HepG2 (cell line): ENCODE data around the gene TMC2. TPM values are rescaled to one million over a fixed set of nuclear protein-coding genes. Genes with fewer than 3 reads are reported as not detected.

ENCODE experiments used
- CHD4 ChIP-seq: fragments of 200-600 bp; sonication (generic); IDR thresholded peaks from 2 replicates; pipeline ENCODE4 v1.7.0; 2017; ENCODE audit warnings: mild to moderate bottlenecking, low read length, borderline replicate concordance
- GLMP ChIP-seq: sonication (generic); formaldehyde crosslinking; IDR thresholded peaks from 2 replicates; pipeline ENCODE4 v1.9.0; 2021; ENCODE audit warnings: missing genetic modification reagents, mild to moderate bottlenecking, borderline replicate concordance
- HES4 ChIP-seq: sonication (generic); formaldehyde crosslinking; IDR thresholded peaks from 2 replicates; pipeline ENCODE4 v1.9.0; 2021; ENCODE audit warnings: mild to moderate bottlenecking, missing genetic modification reagents, borderline replicate concordance
- HOXA5 ChIP-seq: sonication (generic); formaldehyde crosslinking; IDR thresholded peaks from 2 replicates; pipeline ENCODE4 v1.4.0; 2020; ENCODE audit warnings: missing genetic modification reagents
- NFYB ChIP-seq: sonication (generic); formaldehyde crosslinking; IDR thresholded peaks from 2 replicates; pipeline ENCODE4 v1.4.0; 2020; ENCODE audit warnings: missing genetic modification reagents
- NPAS2 ChIP-seq: sonication (generic); formaldehyde crosslinking; IDR thresholded peaks from 2 replicates; pipeline ENCODE4 v1.8.0; 2022; ENCODE audit warnings: mild to moderate bottlenecking, missing genetic modification reagents, borderline replicate concordance
- RCOR2 ChIP-seq: IDR thresholded peaks from 2 replicates; pipeline ENCODE4 v1.6.1; 2016; ENCODE audit warnings: missing biosample characterization, missing genetic modification reagents
- TAF1 ChIP-seq: sonication (generic); formaldehyde crosslinking; IDR thresholded peaks from 2 replicates; pipeline ENCODE4 v1.4.0; 2020; ENCODE audit warnings: missing genetic modification reagents
- TBX3 ChIP-seq: fragments of 450-650 bp; IDR thresholded peaks from 2 replicates; pipeline ENCODE4 v1.6.1; 2017; ENCODE audit warnings: antibody characterized with exemption, mild to moderate bottlenecking, inconsistent platforms, borderline replicate concordance
- ZBTB38 ChIP-seq: sonication (generic); formaldehyde crosslinking; IDR thresholded peaks from 2 replicates; pipeline ENCODE4 v1.5.1; 2020; ENCODE audit warnings: mild to moderate bottlenecking, missing genetic modification reagents
- ZMYM3 ChIP-seq: sonication (generic); formaldehyde crosslinking; IDR thresholded peaks from 2 replicates; pipeline ENCODE4 v1.5.1; 2020; ENCODE audit warnings: mild to moderate bottlenecking, missing genetic modification reagents
- ZMYM4 ChIP-seq: sonication (generic); formaldehyde crosslinking; IDR thresholded peaks from 2 replicates; pipeline ENCODE4 v1.8.1; 2023; ENCODE audit warnings: mild to moderate bottlenecking, missing genetic modification reagents
- ZNF282 ChIP-seq: fragments of 450-650 bp; IDR thresholded peaks from 2 replicates; pipeline ENCODE4 v1.6.1; 2018; ENCODE audit not compliant: partially characterized antibody
- ZNF367 ChIP-seq: sonication (generic); formaldehyde crosslinking; IDR thresholded peaks from 2 replicates; pipeline ENCODE4 v1.4.0; 2020; ENCODE audit warnings: missing genetic modification reagents, borderline replicate concordance
- ZNF547 ChIP-seq: sonication (generic); formaldehyde crosslinking; IDR thresholded peaks from 2 replicates; pipeline ENCODE4 v1.5.1; 2020; ENCODE audit warnings: mild to moderate bottlenecking, missing genetic modification reagents
- ZNF580 ChIP-seq: IDR thresholded peaks from 2 replicates; pipeline ENCODE4 v1.6.1; 2016; ENCODE audit warnings: low read depth, borderline replicate concordance
- ZNF589 ChIP-seq: sonication (generic); formaldehyde crosslinking; conservative IDR thresholded peaks from 2 replicates; pipeline ENCODE4 v1.8.0; 2022; ENCODE audit warnings: mild to moderate bottlenecking, moderate library complexity, missing genetic modification reagents
- ZNF740 ChIP-seq: sonication (generic); formaldehyde crosslinking; IDR thresholded peaks from 2 replicates; pipeline ENCODE4 v1.4.0; 2020; ENCODE audit warnings: missing genetic modification reagents
- ZSCAN20 ChIP-seq: sonication (generic); formaldehyde crosslinking; IDR thresholded peaks from 2 replicates; pipeline ENCODE4 v1.4.0; 2020; ENCODE audit warnings: missing genetic modification reagents, mild to moderate bottlenecking, borderline replicate concordance
- polyA plus RNA-seq, 8 experiments: library from polyadenylated mRNA; depleted of rRNA in 3 of 8; stranded (reverse) in 7 of 8; unstranded in 1 of 8; fragments of >200 nt; fragmentation: Illumina TruSeq in 4 of 8; extraction: Trizol in 4 of 8; gene quantifications; 2 replicates each; pipeline versions ENCODE4 v1.2.1 to v1.2.3, GENCODE V29; 2011 to 2016; ENCODE audit warnings: low read depth in 4 of 8, missing spikeins in 1 of 8, mixed read lengths in 1 of 8; ENCODE audit not compliant: insufficient read depth in 1 of 8
- total RNA-seq, 5 experiments: library from RNA; depleted of rRNA; stranded (reverse); fragments of >200 nt; fragmentation: Illumina TruSeq; extraction: Trizol; gene quantifications; 2 replicates each; pipeline ENCODE4 v1.2.3, GENCODE V29; 2016; ENCODE audit warnings: low read depth in 1 of 5
- TF ChIP-seq, protein P1 (sequence below): IDR thresholded peaks from 2 replicates; pipeline ENCODE4 v1.6.1; 2016; ENCODE audit warnings: missing biosample characterization, missing genetic modification reagents, low read depth
- TF ChIP-seq, protein P2 (sequence below): sonication (generic); formaldehyde crosslinking; IDR thresholded peaks from 2 replicates; pipeline ENCODE4 v1.8.0; 2022; ENCODE audit warnings: mild to moderate bottlenecking, missing genetic modification reagents
- TF ChIP-seq, protein P3 (sequence below): sonication (generic); formaldehyde crosslinking; IDR thresholded peaks from 2 replicates; pipeline ENCODE4 v1.9.0; 2022; ENCODE audit warnings: low read depth, missing genetic modification reagents

Gene TMC2
- total and polyA plus RNA-seq, 2 of the 13 experiments (the other 11 are each of a cell fraction or from before 2014, with no cell fraction given): not detected

GRCh38 chr20:2652724-2653555, 116.6 kb downstream of the TMC2 start (continued):
- TF ChIP-seq, protein P1, sequence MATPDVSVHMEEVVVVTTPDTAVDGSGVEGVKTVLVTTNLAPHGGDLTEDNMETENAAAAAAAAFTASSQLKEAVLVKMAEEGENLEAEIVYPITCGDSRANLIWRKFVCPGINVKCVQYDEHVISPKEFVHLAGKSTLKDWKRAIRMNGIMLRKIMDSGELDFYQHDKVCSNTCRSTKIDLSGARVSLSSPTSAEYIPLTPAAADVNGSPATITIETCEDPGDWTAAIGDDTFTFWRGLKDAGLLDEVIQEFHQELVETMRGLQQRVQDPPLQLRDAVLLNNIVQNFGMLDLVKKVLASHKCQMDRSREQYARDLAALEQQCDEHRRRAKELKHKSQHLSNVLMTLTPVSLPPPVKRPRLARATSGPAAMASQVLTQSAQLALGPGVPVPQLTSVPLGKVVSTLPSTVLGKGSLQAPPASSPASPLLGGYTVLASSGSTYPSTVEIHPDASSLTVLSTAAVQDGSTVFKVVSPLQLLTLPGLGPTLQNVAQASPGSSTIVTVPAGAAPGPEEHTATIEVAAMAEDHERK: no peak
- TF ChIP-seq CHD4 (no peak), HOXA5 (CRISPR knock-in tag) (peak; percentile 90), TAF1 (CRISPR knock-in tag) (peak; percentile 95), NFYB (peak; percentile 9; the same call in 1 of the 2 replicates), NPAS2 (CRISPR knock-in tag) (no peak), ZNF547 (CRISPR knock-in tag) (no peak; the same call in none of the 2 replicates), RCOR2 (CRISPR knock-in tag) (no peak), ZNF589 (CRISPR knock-in tag) (0 out of 2 replicates have a peak, but pooled peaks have one; percentile 42), ZNF367 (CRISPR knock-in tag) (0 out of 2 replicates have a peak, but pooled peaks have one; percentile 12), ZMYM3 (no peak), HES4 (CRISPR knock-in tag) (peak; percentile 91), ZSCAN20 (no peak; the same call in 1 of the 2 replicates), ZBTB38 (CRISPR knock-in tag) (peak; percentile 87; the same call in 1 of the 2 replicates), ZMYM4 (CRISPR knock-in tag) (peak; percentile 57; the same call in 1 of the 2 replicates), GLMP (0 out of 2 replicates have a peak, but pooled peaks have one; percentile 35), ZNF580 (no peak), ZNF740 (CRISPR knock-in tag) (no peak), TBX3 (no peak), ZNF282 (no peak)
- TF ChIP-seq, protein P2, sequence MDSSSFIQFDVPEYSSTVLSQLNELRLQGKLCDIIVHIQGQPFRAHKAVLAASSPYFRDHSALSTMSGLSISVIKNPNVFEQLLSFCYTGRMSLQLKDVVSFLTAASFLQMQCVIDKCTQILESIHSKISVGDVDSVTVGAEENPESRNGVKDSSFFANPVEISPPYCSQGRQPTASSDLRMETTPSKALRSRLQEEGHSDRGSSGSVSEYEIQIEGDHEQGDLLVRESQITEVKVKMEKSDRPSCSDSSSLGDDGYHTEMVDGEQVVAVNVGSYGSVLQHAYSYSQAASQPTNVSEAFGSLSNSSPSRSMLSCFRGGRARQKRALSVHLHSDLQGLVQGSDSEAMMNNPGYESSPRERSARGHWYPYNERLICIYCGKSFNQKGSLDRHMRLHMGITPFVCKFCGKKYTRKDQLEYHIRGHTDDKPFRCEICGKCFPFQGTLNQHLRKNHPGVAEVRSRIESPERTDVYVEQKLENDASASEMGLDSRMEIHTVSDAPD (CRISPR knock-in tag): no peak; the same call in 1 of the 2 replicates
- TF ChIP-seq, protein P3, sequence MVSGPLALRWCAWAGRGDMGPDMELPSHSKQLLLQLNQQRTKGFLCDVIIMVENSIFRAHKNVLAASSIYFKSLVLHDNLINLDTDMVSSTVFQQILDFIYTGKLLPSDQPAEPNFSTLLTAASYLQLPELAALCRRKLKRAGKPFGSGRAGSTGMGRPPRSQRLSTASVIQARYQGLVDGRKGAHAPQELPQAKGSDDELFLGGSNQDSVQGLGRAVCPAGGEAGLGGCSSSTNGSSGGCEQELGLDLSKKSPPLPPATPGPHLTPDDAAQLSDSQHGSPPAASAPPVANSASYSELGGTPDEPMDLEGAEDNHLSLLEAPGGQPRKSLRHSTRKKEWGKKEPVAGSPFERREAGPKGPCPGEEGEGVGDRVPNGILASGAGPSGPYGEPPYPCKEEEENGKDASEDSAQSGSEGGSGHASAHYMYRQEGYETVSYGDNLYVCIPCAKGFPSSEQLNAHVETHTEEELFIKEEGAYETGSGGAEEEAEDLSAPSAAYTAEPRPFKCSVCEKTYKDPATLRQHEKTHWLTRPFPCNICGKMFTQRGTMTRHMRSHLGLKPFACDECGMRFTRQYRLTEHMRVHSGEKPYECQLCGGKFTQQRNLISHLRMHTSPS (CRISPR knock-in tag): 0 out of 2 replicates have a peak, but pooled peaks have one; percentile 21
